Naive thymus-derived CD4-positive, alpha-beta T cell (primary cell): ENCODE data around the gene TNFSF13. TPM values are rescaled to one million over a fixed set of nuclear protein-coding genes. Genes with fewer than 3 reads are reported as not detected.

ENCODE experiments used
- ATAC-seq: fragments of 150-1000 bp; cut with Tn5 transposase; 2 replicates; pipeline ENCODE4 v1.10.0; 2021; ENCODE audit warnings: mild to moderate bottlenecking, moderate library complexity
- CTCF ChIA-PET: fragments of 350-600 bp; sonication (Branson Sonifier 250); formaldehyde crosslinking; loops from one replicate; lab custom pipeline; 2021; ENCODE audit warnings: antibody characterized with exemption; lab: Charles Lee
- POLR2A ChIA-PET: fragments of 350-600 bp; sonication (Branson Sonifier 250); formaldehyde crosslinking; loops from one replicate; lab custom pipeline; 2021; ENCODE audit warnings: antibody characterized with exemption, inconsistent platforms; lab: Charles Lee
- DNase-seq, 9 donors: peaks; one replicate each; pipeline versions ENCODE4 v3.0.0 to v3.0.0-alpha.2; 2020 to 2022; ENCODE audit warnings: mixed read lengths in 1 of 9
- H3K27ac ChIP-seq: one replicate; pipeline ENCODE4 v1.7.0; 2013; ENCODE audit warnings: mild to moderate bottlenecking, low read depth, low read length, moderate library complexity
- H3K27me3 ChIP-seq, 2 donors: one replicate each; pipeline ENCODE4 v1.7.0; 2013; ENCODE audit warnings: low read length in 2 of 2, mild to moderate bottlenecking in 2 of 2, moderate library complexity in 2 of 2; ENCODE audit not compliant: control insufficient read depth in 2 of 2, insufficient read depth in 2 of 2
- H3K36me3 ChIP-seq, 3 experiments: 1 replicate in 2 of 3; 2 replicates in 1 of 3; pipeline ENCODE4 v1.7.0; 2013; ENCODE audit warnings: low read length in 3 of 3, mild to moderate bottlenecking in 3 of 3, moderate library complexity in 1 of 3; ENCODE audit not compliant: insufficient read depth in 3 of 3, control insufficient read depth in 2 of 3
- H3K4me1 ChIP-seq, 2 donors: one replicate each; pipeline ENCODE4 v1.7.0; 2013; ENCODE audit warnings: low read length in 2 of 2, mild to moderate bottlenecking in 2 of 2, moderate library complexity in 1 of 2; ENCODE audit not compliant: control insufficient read depth in 2 of 2, insufficient read depth in 2 of 2
- H3K4me3 ChIP-seq: 2 replicates; pipeline ENCODE4 v1.7.0; 2013; ENCODE audit warnings: mild to moderate bottlenecking, low read length
- H3K9me3 ChIP-seq, 3 experiments: 1 replicate in 2 of 3; 2 replicates in 1 of 3; pipeline ENCODE4 v1.7.0; 2013; ENCODE audit warnings: low read length in 3 of 3; ENCODE audit not compliant: control insufficient read depth in 2 of 3
- H3K27ac Mint-ChIP-seq, 9 donors: one replicate each; pipeline ENCODE4 v1.8.0; 2020 to 2022; ENCODE audit warnings: mixed read lengths in 9 of 9, mild to moderate bottlenecking in 8 of 9, moderate library complexity in 5 of 9, inconsistent platforms in 2 of 9
- H3K27me3 Mint-ChIP-seq, 5 donors: one replicate each; pipeline ENCODE4 v1.8.0; 2021 to 2022; ENCODE audit warnings: mixed read lengths in 5 of 5, mild to moderate bottlenecking in 1 of 5
- H3K36me3 Mint-ChIP-seq, 5 donors: one replicate each; pipeline ENCODE4 v1.8.0; 2020 to 2022; ENCODE audit warnings: mixed read lengths in 5 of 5, mild to moderate bottlenecking in 3 of 5, inconsistent platforms in 1 of 5
- H3K4me1 Mint-ChIP-seq, 7 donors: one replicate each; pipeline ENCODE4 v1.8.0; 2020 to 2022; ENCODE audit warnings: mixed read lengths in 7 of 7, mild to moderate bottlenecking in 3 of 7, inconsistent platforms in 1 of 7
- H3K4me3 Mint-ChIP-seq, 10 donors: one replicate each; pipeline ENCODE4 v1.8.0; 2020 to 2022; ENCODE audit warnings: mild to moderate bottlenecking in 10 of 10, mixed read lengths in 10 of 10, moderate library complexity in 6 of 10, inconsistent platforms in 2 of 10
- H3K9me3 Mint-ChIP-seq, 11 donors: one replicate each; pipeline ENCODE4 v1.8.0; 2020 to 2022; ENCODE audit warnings: mixed read lengths in 11 of 11, mild to moderate bottlenecking in 4 of 11, inconsistent platforms in 1 of 11, moderate library complexity in 1 of 11
- intact Hi-C, 2 donors: fragments of 100-400 bp; cut with micrococcal nuclease; formaldehyde crosslinking; loops; one replicate each; pipeline ENCODE4 v1.15.1; 2023
- polyA plus RNA-seq, 2 donors: library from polyadenylated mRNA; unstranded; fragments of 300-500 nt; fragmentation: Illumina TruSeq; gene quantifications; one replicate each; pipeline ENCODE4 v1.2.3, GENCODE V29; 2021
- total RNA-seq, 6 experiments: library from RNA in 5 of 6; stranded (reverse) in 5 of 6; gene quantifications; 1 replicate in 5 of 6; 2 replicates in 1 of 6; pipeline ENCODE4 v1.2.3 and lab custom pipeline; 2021 to 2026

Gene TNFSF13
- total and polyA plus RNA-seq, 7 experiments from 2014 or later = 1.1 to 45.6 (median 3.2) TPM

- Histone ChIP-seq H3K4me1 (peaks cover 21 to 31% of the 10 kb centered on the region in 2 donors), H3K27me3 (no peaks in the 10 kb centered on the region), H3K27ac (peak overlapping the region; percentile 96), H3K36me3 (peaks cover 33 to 70% (median 39%) of the 10 kb centered on the region in 3 experiments), H3K4me3 (peak overlapping the region; percentile 91), H3K9me3 (no peaks in the 10 kb centered on the region)
- H3K36me3 Mint-ChIP-seq = peaks cover 4 to 55% (median 31%) of the 10 kb centered on the region in 5 donors
- ChIA-PET CTCF (no interaction called here), POLR2A (interaction anchor here (1.0 to 8.2 kb wide), 17 partner anchors 9 to 359 kb away, joined by 3 to 108 read pairs (median 5); partner anchors contain the start of genes ACAP1, CNTROB, CTDNEP1 and MPDU1)
- DNase-seq (peak; percentile 99 to 100 (median 100)), ATAC-seq (peak; percentile 91)
- peak overlapping the region; percentile 94 to 99 (median 98) for H3K27ac Mint-ChIP-seq
- H3K27me3 Mint-ChIP-seq = peaks cover 0 to 5% (median 0%) of the 10 kb centered on the region in 5 donors
- H3K4me1 Mint-ChIP-seq = peaks cover 9 to 62% (median 48%) of the 10 kb centered on the region in 7 donors
- intact Hi-C loops = loop anchor here (1.0 to 10.0 kb wide), 29 partner anchors 11 to 618 kb away; partner anchors contain the start of genes ELP5 (in 2 of the 2), MPDU1 (in 2 of the 2), PER1 (in 2 of the 2) and POLR2A (in 2 of the 2)
- H3K4me3 Mint-ChIP-seq = peak overlapping the region; percentile 90 to 100 (median 98)
- H3K9me3 Mint-ChIP-seq = peaks cover 0 to 8% (median 0%) of the 10 kb centered on the region in 11 donors
Observed at GRCh38 chr17:7572588-7573323, 14.2 kb downstream of the TNFSF13 start.

GRCh38 chr17:7573324-7574080 is 15.0 kb downstream of the TNFSF13 start:
- intact Hi-C loops = loop anchor here (1.0 to 10.0 kb wide), 18 partner anchors 10 to 581 kb away; partner anchors contain the start of genes ELP5 (in 2 of the 2), PER1 (in 2 of the 2), ATP1B2 (in 1 of the 2) and BCL6B (in 1 of the 2)
- Mint-ChIP-seq H3K36me3 (peaks cover 4 to 59% (median 35%) of the 10 kb centered on the region in 5 donors), H3K9me3 (peaks cover 0 to 8% (median 0%) of the 10 kb centered on the region in 11 donors), H3K27ac (peak overlapping the region; percentile 94 to 99 (median 98)), H3K27me3 (peaks cover 0 to 5% (median 0%) of the 10 kb centered on the region in 5 donors), H3K4me3 (peak overlapping the region; percentile 90 to 100 (median 98)), H3K4me1 (peaks cover 9 to 66% (median 53%) of the 10 kb centered on the region in 7 donors)
- no peaks in the 10 kb centered on the region for H3K9me3 ChIP-seq
- peaks cover 21 to 31% of the 10 kb centered on the region in 2 donors for H3K4me1 ChIP-seq
- peak overlapping the region; percentile 91 for H3K4me3 ChIP-seq
- CTCF ChIA-PET = interaction anchor here (1.0 to 2.2 kb wide), 2 partner anchors 13 to 14 kb away, joined by 6 to 11 read pairs; partner anchors contain the start of gene SENP3
- peak; percentile 80 to 92 (median 89) for DNase-seq
- peaks cover 37 to 78% (median 45%) of the 10 kb centered on the region in 3 experiments for H3K36me3 ChIP-seq
- H3K27me3 ChIP-seq = no peaks in the 10 kb centered on the region
- POLR2A ChIA-PET = interaction anchor here (0.6 to 8.2 kb wide), 23 partner anchors 10 to 803 kb away, joined by 3 to 108 read pairs (median 4); partner anchors contain the start of genes ACAP1, ATP1B2, CNTROB and CTDNEP1
- peak overlapping the region; percentile 96 for H3K27ac ChIP-seq
- ATAC-seq = peak; percentile 60

- Mint-ChIP-seq H3K27ac (peak overlapping the region; percentile 72 to 99 (median 98)), H3K4me1 (peaks cover 14 to 74% (median 62%) of the 10 kb centered on the region in 7 donors), H3K4me3 (peak overlapping the region; percentile 90 to 100 (median 98)), H3K27me3 (peaks cover 0 to 5% (median 0%) of the 10 kb centered on the region in 5 donors), H3K36me3 (peaks cover 4 to 64% (median 42%) of the 10 kb centered on the region in 5 donors), H3K9me3 (peaks cover 0 to 11% (median 0%) of the 10 kb centered on the region in 11 donors)
- ATAC-seq (no peak), DNase-seq (no peak)
- ChIA-PET POLR2A (interaction anchor here (0.6 to 8.2 kb wide), 25 partner anchors 9 to 802 kb away, joined by 3 to 108 read pairs (median 4); partner anchors contain the start of genes ACAP1, ATP1B2, CNTROB and CTDNEP1), CTCF (interaction anchor here (0.8 to 2.2 kb wide), 4 partner anchors 13 to 113 kb away, joined by 3 to 11 read pairs (median 5); partner anchors contain the start of genes SENP3 and TP53)
- Histone ChIP-seq H3K4me1 (peaks cover 25 to 38% of the 10 kb centered on the region in 2 donors), H3K27me3 (no peaks in the 10 kb centered on the region), H3K9me3 (no peaks in the 10 kb centered on the region), H3K36me3 (peaks cover 37 to 84% (median 45%) of the 10 kb centered on the region in 3 experiments), H3K27ac (peak overlapping the region; percentile 96), H3K4me3 (peak overlapping the region; percentile 91)
- intact Hi-C loops = loop anchor here (5.0 to 10.0 kb wide), 8 partner anchors 38 to 580 kb away; partner anchors contain the start of genes PER1 (in 2 of the 2), BCL6B (in 1 of the 2), CHD3 (in 1 of the 2) and CYB5D1 (in 1 of the 2)
Observed at GRCh38 chr17:7574176-7574953, 15.8 kb downstream of the TNFSF13 start.

GRCh38 chr17:7575481-7575883 is 16.9 kb downstream of the TNFSF13 start:
- Histone ChIP-seq H3K27me3 (no peaks in the 10 kb centered on the region), H3K4me3 (no peak overlapping the region), H3K27ac (peak overlapping the region; percentile 96), H3K36me3 (peaks cover 37 to 73% (median 45%) of the 10 kb centered on the region in 3 experiments), H3K9me3 (no peaks in the 10 kb centered on the region), H3K4me1 (peaks cover 29 to 42% of the 10 kb centered on the region in 2 donors)
- intact Hi-C loops = loop anchor here in 1 of 2 donors (10.0 kb wide), 2 partner anchors 551 to 579 kb away; partner anchors contain the start of genes BCL6B and PER1
- ATAC-seq (no peak), DNase-seq (no peak)
- Mint-ChIP-seq H3K4me3 (peak overlapping the region; percentile 4 to 100 (median 98)), H3K4me1 (peaks cover 23 to 84% (median 69%) of the 10 kb centered on the region in 7 donors), H3K9me3 (peaks cover 0 to 12% (median 0%) of the 10 kb centered on the region in 11 donors), H3K27ac (peak overlapping the region in 5 of 9 donors; percentile 45 to 98 (median 80)), H3K27me3 (peaks cover 0 to 5% (median 0%) of the 10 kb centered on the region in 5 donors), H3K36me3 (peaks cover 4 to 61% (median 36%) of the 10 kb centered on the region in 5 donors)
- ChIA-PET POLR2A (interaction anchor here (0.6 to 8.2 kb wide), 12 partner anchors 8 to 222 kb away, joined by 3 to 108 read pairs (median 5); partner anchors contain the start of genes MPDU1, POLR2A, SENP3 and SOX15), CTCF (interaction anchor here (0.5 to 2.2 kb wide), 4 partner anchors 15 to 246 kb away, joined by 3 to 11 read pairs (median 4); partner anchors contain the start of genes SENP3 and TNFSF13)

GRCh38 chr17:7575959-7576358 is 17.4 kb downstream of the TNFSF13 start:
- intact Hi-C loops = loop anchor here in 1 of 2 donors (10.0 kb wide), 2 partner anchors 551 to 579 kb away; partner anchors contain the start of genes BCL6B and PER1
- peaks cover 4 to 63% (median 36%) of the 10 kb centered on the region in 5 donors for H3K36me3 Mint-ChIP-seq
- peak overlapping the region in 6 of 10 donors; percentile 29 to 98 (median 92) for H3K4me3 Mint-ChIP-seq
- ChIA-PET CTCF (interaction anchor here (1.1 to 2.2 kb wide), 2 partner anchors 15 to 18 kb away, joined by 4 to 11 read pairs; partner anchors contain the start of genes SENP3 and TNFSF13), POLR2A (interaction anchor here (0.6 to 8.2 kb wide), 10 partner anchors 7 to 140 kb away, joined by 3 to 108 read pairs (median 6); partner anchors contain the start of genes MPDU1, POLR2A, SENP3 and SOX15)
- H3K27me3 Mint-ChIP-seq = peaks cover 0 to 5% (median 0%) of the 10 kb centered on the region in 5 donors
- H3K27ac Mint-ChIP-seq = peak overlapping the region in 4 of 9 donors; percentile 8 to 80 (median 32)
- H3K4me1 Mint-ChIP-seq = peaks cover 28 to 86% (median 70%) of the 10 kb centered on the region in 7 donors
- Histone ChIP-seq H3K4me1 (peaks cover 29 to 42% of the 10 kb centered on the region in 2 donors), H3K9me3 (no peaks in the 10 kb centered on the region), H3K27ac (no peak overlapping the region), H3K27me3 (no peaks in the 10 kb centered on the region), H3K36me3 (peaks cover 37 to 68% (median 45%) of the 10 kb centered on the region in 3 experiments), H3K4me3 (no peak overlapping the region)
- DNase-seq (no peak), ATAC-seq (no peak)
- H3K9me3 Mint-ChIP-seq = peaks cover 0 to 12% (median 0%) of the 10 kb centered on the region in 11 donors
